ENCODE measurements around the gene RNPEPL1.

Gene RNPEPL1

GRCh38 chr2:240611601-240612210, 43.4 kb downstream of the RNPEPL1 start:
- H3K27ac ChIP-seq (ENCODE audit: extremely low read depth, low read depth, low read length): no peak overlapping the region
- POLR2A ChIA-PET: no interaction called here
- no peak for TF ChIP-seq YY2 (tag by site-specific recombination; IDR thresholded peaks at IDR 0.05)
- no peak for TF ChIP-seq ZNF624 (tag by site-specific recombination; IDR thresholded peaks at IDR 0.05)
- no peak for TF ChIP-seq ZNF341 (tag by site-specific recombination; IDR thresholded peaks at IDR 0.05; ENCODE audit: low read depth)
- TF ChIP-seq ZSCAN23 (tag by site-specific recombination; IDR thresholded peaks at IDR 0.05): no peak
- no peak for TF ChIP-seq ZNF670 (tag by site-specific recombination; IDR thresholded peaks at IDR 0.05; ENCODE audit: low read depth)
- no peak for TF ChIP-seq ZNF626 (tag by site-specific recombination; IDR thresholded peaks at IDR 0.05)
- TF ChIP-seq ZNF416 (tag by site-specific recombination; IDR thresholded peaks at IDR 0.05): no peak
- TF ChIP-seq ZNF24 (tag by site-specific recombination; IDR thresholded peaks at IDR 0.05): no peak
- no peak for TF ChIP-seq ZNF311 (tag by site-specific recombination; IDR thresholded peaks at IDR 0.05; ENCODE audit: borderline replicate concordance)
- no peak for TF ChIP-seq ZNF366 (tag by site-specific recombination; conservative IDR thresholded peaks at IDR 0.05)
- CTCF ChIA-PET: no interaction called here
- H3K9me3 ChIP-seq (ENCODE audit: control insufficient read depth, insufficient read depth, low read depth, low read length): no peaks in the 10 kb centered on the region
- H3K4me3 ChIP-seq (ENCODE audit: low read depth, low read length): no peak overlapping the region
- no peaks in the 10 kb centered on the region for H3K4me1 ChIP-seq (ENCODE audit: control insufficient read depth, insufficient read depth, low read length)
- H3K36me3 ChIP-seq (ENCODE audit: control insufficient read depth in 2 of 2, insufficient read depth in 1 of 2, low read length in 2 of 2): no peaks in the 10 kb centered on the region

GRCh38 chr2:240613781-240614180, 45.5 kb downstream of the RNPEPL1 start:
- Histone ChIP-seq H3K36me3 (ENCODE audit: control insufficient read depth in 2 of 2, insufficient read depth in 1 of 2, low read length in 2 of 2) (no peaks in the 10 kb centered on the region), H3K9me3 (ENCODE audit: control insufficient read depth, insufficient read depth, low read depth, low read length) (no peaks in the 10 kb centered on the region), H3K27ac (ENCODE audit: extremely low read depth, low read depth, low read length) (no peak overlapping the region), H3K4me1 (ENCODE audit: control insufficient read depth, insufficient read depth, low read length) (no peaks in the 10 kb centered on the region), H3K4me3 (ENCODE audit: low read depth, low read length) (no peak overlapping the region)
- no peak for TF ChIP-seq ZNF202 (tag by site-specific recombination; IDR thresholded peaks at IDR 0.05; ENCODE audit: borderline replicate concordance)
- TF ChIP-seq ZBTB48 (tag by site-specific recombination; IDR thresholded peaks at IDR 0.05): peak; percentile 65
- ChIA-PET POLR2A (no interaction called here), CTCF (no interaction called here)

- H3K36me3 ChIP-seq (ENCODE audit: control insufficient read depth in 2 of 2, insufficient read depth in 1 of 2, low read length in 2 of 2): no peaks in the 10 kb centered on the region
- ChIA-PET POLR2A (no interaction called here), CTCF (no interaction called here)
- no peaks in the 10 kb centered on the region for H3K4me1 ChIP-seq (ENCODE audit: control insufficient read depth, insufficient read depth, low read length)
- H3K9me3 ChIP-seq (ENCODE audit: control insufficient read depth, insufficient read depth, low read depth, low read length): no peaks in the 10 kb centered on the region
- no peak overlapping the region for H3K27ac ChIP-seq (ENCODE audit: extremely low read depth, low read depth, low read length)
- H3K4me3 ChIP-seq (ENCODE audit: low read depth, low read length): no peak overlapping the region
- TF ChIP-seq ZNF311 (tag by site-specific recombination; IDR thresholded peaks at IDR 0.05; ENCODE audit: borderline replicate concordance) (no peak), ZNF394 (tag by site-specific recombination; IDR thresholded peaks at IDR 0.05; ENCODE audit: borderline replicate concordance) (no peak), KLF1 (tag by site-specific recombination; IDR thresholded peaks at IDR 0.05) (no peak), ZNF626 (tag by site-specific recombination; IDR thresholded peaks at IDR 0.05) (no peak), ZNF670 (tag by site-specific recombination; IDR thresholded peaks at IDR 0.05; ENCODE audit: low read depth) (no peak), ZNF707 (tag by site-specific recombination; IDR thresholded peaks at IDR 0.05) (no peak), ZNF571 (tag by site-specific recombination; IDR thresholded peaks at IDR 0.05) (no peak), ZNF146 (tag by site-specific recombination; IDR thresholded peaks at IDR 0.05) (no peak), ZNF449 (tag by site-specific recombination; IDR thresholded peaks at IDR 0.05) (no peak), SP2 (tag by site-specific recombination; IDR thresholded peaks at IDR 0.05) (no peak), SP7 (tag by site-specific recombination; IDR thresholded peaks at IDR 0.05) (no peak), MYNN (tag by site-specific recombination; IDR thresholded peaks at IDR 0.05; ENCODE audit: borderline replicate concordance) (no peak)
Observed at GRCh38 chr2:240614391-240614790, 46.1 kb downstream of the RNPEPL1 start.
